WTC11 (cell line): ENCODE results near the gene CBFB.

Experiments
- ATF2 ChIP-seq: sonication (generic); formaldehyde crosslinking; IDR thresholded peaks from 2 replicates; pipeline ENCODE4 v1.8.1; 2022; ENCODE audit warnings: low read depth, missing genetic modification reagents, borderline replicate concordance
- CTCF ChIP-seq: fragments of 200-600 bp; IDR thresholded peaks from 2 replicates; pipeline ENCODE4 v1.8.0; 2022; ENCODE audit warnings: antibody characterized with exemption
- ESRRA ChIP-seq: sonication (generic); formaldehyde crosslinking; IDR thresholded peaks from 2 replicates; pipeline ENCODE4 v1.8.1; 2022; ENCODE audit warnings: mild to moderate bottlenecking, missing genetic modification reagents, borderline replicate concordance
- FOXP1 ChIP-seq: sonication (generic); formaldehyde crosslinking; IDR thresholded peaks from 2 replicates; pipeline ENCODE4 v1.8.0; 2022; ENCODE audit warnings: missing genetic modification reagents, mild to moderate bottlenecking, moderate library complexity, borderline replicate concordance
- JAZF1 ChIP-seq: fragments of 250-450 bp; sonication (Bioruptor Pico); IDR thresholded peaks from 2 replicates; pipeline ENCODE4 v1.9.0; 2021; ENCODE audit warnings: moderate library complexity, mild to moderate bottlenecking, inconsistent platforms
- OVOL2 ChIP-seq: fragments of 250-450 bp; sonication (Bioruptor Pico); IDR thresholded peaks from 2 replicates; pipeline ENCODE4 v1.9.0; 2021; ENCODE audit warnings: mild to moderate bottlenecking, borderline replicate concordance
- SMAD3 ChIP-seq: sonication (generic); formaldehyde crosslinking; IDR thresholded peaks from 2 replicates; pipeline ENCODE4 v1.8.0; 2022; ENCODE audit warnings: missing genetic modification reagents, mild to moderate bottlenecking, borderline replicate concordance
- SMAD4 ChIP-seq: sonication (generic); formaldehyde crosslinking; IDR thresholded peaks from 2 replicates; pipeline ENCODE4 v1.8.0; 2022; ENCODE audit warnings: mild to moderate bottlenecking, missing genetic modification reagents
- SP1 ChIP-seq: sonication (generic); formaldehyde crosslinking; conservative IDR thresholded peaks from 2 replicates; pipeline ENCODE4 v1.8.1; 2022; ENCODE audit warnings: missing genetic modification reagents
- USF2 ChIP-seq: sonication (generic); formaldehyde crosslinking; IDR thresholded peaks from 2 replicates; pipeline ENCODE4 v1.8.1; 2023; ENCODE audit warnings: mild to moderate bottlenecking, missing genetic modification reagents, moderate library complexity
- ZBTB43 ChIP-seq: sonication (generic); formaldehyde crosslinking; IDR thresholded peaks from 2 replicates; pipeline ENCODE4 v1.8.1; 2023; ENCODE audit warnings: mild to moderate bottlenecking, missing genetic modification reagents
- ZNF317 ChIP-seq: sonication (generic); formaldehyde crosslinking; IDR thresholded peaks from 2 replicates; pipeline ENCODE4 v1.8.1; 2023; ENCODE audit warnings: low read depth, mild to moderate bottlenecking, moderate library complexity, missing genetic modification reagents, borderline replicate concordance

GRCh38 chr16:67019171-67019570, 9.8 kb upstream of the CBFB start:
- TF ChIP-seq CTCF (no peak), OVOL2 (CRISPR knock-in tag) (no peak), SP1 (no peak), ZBTB43 (CRISPR knock-in tag) (no peak), JAZF1 (CRISPR knock-in tag) (no peak), ATF2 (CRISPR knock-in tag) (no peak), SMAD3 (CRISPR knock-in tag) (no peak), ESRRA (CRISPR knock-in tag) (no peak), FOXP1 (CRISPR knock-in tag) (no peak), USF2 (CRISPR knock-in tag) (no peak), SMAD4 (CRISPR knock-in tag) (no peak), ZNF317 (CRISPR knock-in tag) (no peak)
